Panc1 (cell line): ENCODE results near the gene CFAP97D2.

Experiments used
- CTCF ChIP-seq: fragments of 450-650 bp; IDR thresholded peaks from 2 replicates; pipeline ENCODE4 v1.5.1; 2017; ENCODE audit warnings: mild to moderate bottlenecking
- SIN3A ChIP-seq: IDR thresholded peaks from 2 replicates; pipeline ENCODE4 v1.6.1; 2012; ENCODE audit warnings: low read depth, mild to moderate bottlenecking, low read length, moderate library complexity, borderline replicate concordance; ENCODE audit not compliant: insufficient read depth

- no peak for TF ChIP-seq CTCF
- TF ChIP-seq SIN3A: no peak
Observed at GRCh38 chr13:114134944-114135610, 44.0 kb upstream of the CFAP97D2 start.
